ENCODE measurements around the gene SYT4.
A peak's percentile ranks its signal among the peaks of the same experiment; 100 is the strongest.
"Not testable (repeated sequence)": the region's sequence is repeated elsewhere in the genome, so short reads cannot be mapped to it uniquely, and the experiment has no call there.

SYT4 gene

GRCh38 chr18:43277164-43277600, at the start of gene SYT4:
TSS of gene SYT4 (minus strand) at chr18:43277490. CDS start at chr18:43277281, 209 bp downstream.
- DNase-seq (ENCODE audit: low read depth), result peak; percentile 7

GRCh38 chr18:43322132-43322531, 44.8 kb upstream of the SYT4 start:
- DNase-seq (ENCODE audit: low read depth), result no peak

GRCh38 chr18:43314941-43315340, 37.7 kb upstream of the SYT4 start:
- no peak for DNase-seq (ENCODE audit: low read depth)

- no peak for DNase-seq (ENCODE audit: low read depth)
These were observed 35.6 kb upstream of the SYT4 start for GRCh38 chr18:43312891-43313290.

GRCh38 chr18:43310239-43310638, 32.9 kb upstream of the SYT4 start:
- DNase-seq (ENCODE audit: low read depth), result no peak

GRCh38 chr18:43303376-43303775, 26.1 kb upstream of the SYT4 start:
- no peak for DNase-seq (ENCODE audit: low read depth)

GRCh38 chr18:43286187-43286586, 8.9 kb upstream of the SYT4 start:
- not testable (repeated sequence) for DNase-seq (ENCODE audit: low read depth)

- no peak for DNase-seq (ENCODE audit: low read depth)
These were observed 6.0 kb upstream of the SYT4 start for GRCh38 chr18:43283299-43283698.

- DNase-seq (ENCODE audit: low read depth), result no peak
These were observed 1.9 kb upstream of the SYT4 start for GRCh38 chr18:43279015-43279744.

- no peak for DNase-seq (ENCODE audit: low read depth)
These were observed 1.1 kb upstream of the SYT4 start for GRCh38 chr18:43278355-43278754.

- no peak for DNase-seq (ENCODE audit: low read depth)
These were observed 799 bp downstream of the SYT4 start for GRCh38 chr18:43276491-43276890.

GRCh38 chr18:43275546-43275945, 1.7 kb downstream of the SYT4 start:
- DNase-seq (ENCODE audit: low read depth), result no peak

GRCh38 chr18:43274526-43274925, 2.8 kb downstream of the SYT4 start:
- no peak for DNase-seq (ENCODE audit: low read depth)

GRCh38 chr18:43271593-43272432, 5.5 kb downstream of the SYT4 start:
- peak; percentile 36 for DNase-seq (ENCODE audit: low read depth)

GRCh38 chr18:43267818-43268217, 9.5 kb downstream of the SYT4 start:
- DNase-seq (ENCODE audit: low read depth), result no peak

- no peak for DNase-seq (ENCODE audit: low read depth)
These were observed 11.8 kb downstream of the SYT4 start for GRCh38 chr18:43265465-43265864.

- no peak for DNase-seq (ENCODE audit: low read depth)
These were observed 28.6 kb downstream of the SYT4 start for GRCh38 chr18:43248610-43249249.

- DNase-seq (ENCODE audit: low read depth), result no peak
These were observed 29.3 kb downstream of the SYT4 start for GRCh38 chr18:43247944-43248343.

GRCh38 chr18:43238429-43238828, 38.9 kb downstream of the SYT4 start:
- no peak for DNase-seq (ENCODE audit: low read depth)

- DNase-seq (ENCODE audit: low read depth), result no peak
These were observed 40.4 kb downstream of the SYT4 start for GRCh38 chr18:43236921-43237320.

- DNase-seq (ENCODE audit: low read depth), result no peak
These were observed 42.4 kb downstream of the SYT4 start for GRCh38 chr18:43234889-43235288.

GRCh38 chr18:43222501-43222900, 54.8 kb downstream of the SYT4 start:
- DNase-seq (ENCODE audit: low read depth), result no peak

- no peak for DNase-seq (ENCODE audit: low read depth)
These were observed 56.6 kb downstream of the SYT4 start for GRCh38 chr18:43220691-43221090.
